Esophagus squamous epithelium (tissue), 4 donors: ENCODE measurements around the gene AGTR1.

Experiments used
- CTCF ChIP-seq, 6 experiments: fragments of 450-650 bp in 4 of 6; fragments of 200-600 bp in 2 of 6; sonication (generic) in 2 of 6; IDR thresholded peaks; one replicate each; pipeline ENCODE4 v1.5.1; 2016 to 2019; ENCODE audit warnings: antibody characterized with exemption in 6 of 6, mild to moderate bottlenecking in 4 of 6, moderate library complexity in 4 of 6
- POLR2A ChIP-seq, 4 donors: fragments of 450-650 bp; IDR thresholded peaks; one replicate each; pipeline ENCODE4 v1.6.1; 2017; ENCODE audit warnings: antibody characterized with exemption in 4 of 4, mild to moderate bottlenecking in 4 of 4, moderate library complexity in 3 of 4

- TF ChIP-seq POLR2A (IDR thresholded peaks at IDR 0.05) (no peak), CTCF (IDR thresholded peaks at IDR 0.05) (no peak)
These were observed 94.8 kb downstream of the AGTR1 start for GRCh38 chr3:148792516-148792915.
